Epithelial cell of esophagus (primary cell): ENCODE data around the gene COPG1.
A peak's percentile ranks its signal among the peaks of the same experiment; 100 is the strongest.

Experiments
- DNase-seq: peaks from one replicate; pipeline ENCODE4 v3.0.0; 2010; ENCODE audit warnings: low read depth
- H3K4me3 ChIP-seq: 2 replicates; pipeline ENCODE4 v1.5.1; 2011; ENCODE audit warnings: mild to moderate bottlenecking, low read length, control low read depth
- CTCF ChIP-seq: IDR thresholded peaks from 2 replicates; pipeline ENCODE4 v1.5.1; 2011; ENCODE audit warnings: low read depth, mild to moderate bottlenecking, low read length, control low read depth, inconsistent platforms; ENCODE audit not compliant: insufficient read depth; ENCODE audit errors: missing control alignments

Gene COPG1

DNA sequence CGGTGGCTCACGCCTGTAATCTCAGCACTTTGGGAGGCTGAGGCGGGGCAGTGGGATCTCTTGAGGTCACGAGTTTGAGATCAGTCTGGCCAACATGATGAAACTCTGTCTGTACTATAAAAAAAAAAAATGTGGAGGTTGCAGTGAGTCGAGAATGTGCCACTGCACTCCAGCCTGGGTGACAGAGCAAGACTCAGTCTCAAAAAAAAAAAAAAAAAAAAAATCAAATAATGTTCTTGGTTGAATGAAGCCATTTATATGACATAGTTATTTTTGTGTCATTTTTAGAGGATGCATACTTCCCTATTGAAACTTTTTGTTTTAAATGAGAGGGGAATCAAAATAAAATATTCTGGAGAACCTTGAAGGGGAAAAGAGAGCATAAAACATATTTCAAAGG is 32.3 kb downstream of the COPG1 start:
- no peak for TF ChIP-seq CTCF
- no peak for DNase-seq
- no peak overlapping the region for H3K4me3 ChIP-seq

DNA sequence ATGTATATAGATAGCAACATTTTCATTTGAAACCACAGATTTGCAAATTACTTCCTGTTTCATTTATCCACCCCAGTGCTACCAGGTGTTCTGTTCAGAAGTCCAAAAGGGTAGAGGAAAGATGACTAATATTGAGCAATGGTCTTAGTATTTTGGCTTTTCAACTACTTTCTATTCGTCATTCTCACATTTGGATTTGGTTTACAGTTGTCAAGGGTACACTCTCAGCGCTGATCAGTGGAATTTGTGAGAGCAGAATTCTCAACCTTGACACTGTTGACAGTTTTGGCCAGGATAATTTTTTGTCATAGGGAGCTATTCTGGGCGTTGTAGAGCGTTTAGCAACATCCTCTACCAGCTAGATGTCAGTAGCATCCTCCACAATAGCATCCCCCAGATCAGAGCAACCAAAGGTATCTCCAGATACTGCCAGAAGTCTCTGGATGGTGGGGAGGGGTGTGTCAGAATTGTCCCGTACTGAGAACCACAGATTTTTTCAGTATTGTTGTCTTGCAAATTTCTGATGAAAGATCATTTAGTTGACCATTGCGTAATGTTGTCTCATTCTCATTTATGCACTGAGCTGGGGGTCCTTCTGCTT is 33.4 kb downstream of the COPG1 start:
- H3K4me3 ChIP-seq, result no peak overlapping the region
- peak; percentile 58 for DNase-seq
- TF ChIP-seq CTCF, result no peak

GRCh38 chr3:129286081-129286480 is 36.7 kb downstream of the COPG1 start:
- H3K4me3 ChIP-seq, result no peak overlapping the region
- DNase-seq, result no peak
- TF ChIP-seq CTCF, result no peak

GRCh38 chr3:129288446-129288845 is 39.0 kb downstream of the COPG1 start:
- no peak for DNase-seq
- H3K4me3 ChIP-seq, result no peak overlapping the region
- TF ChIP-seq CTCF, result no peak

DNA sequence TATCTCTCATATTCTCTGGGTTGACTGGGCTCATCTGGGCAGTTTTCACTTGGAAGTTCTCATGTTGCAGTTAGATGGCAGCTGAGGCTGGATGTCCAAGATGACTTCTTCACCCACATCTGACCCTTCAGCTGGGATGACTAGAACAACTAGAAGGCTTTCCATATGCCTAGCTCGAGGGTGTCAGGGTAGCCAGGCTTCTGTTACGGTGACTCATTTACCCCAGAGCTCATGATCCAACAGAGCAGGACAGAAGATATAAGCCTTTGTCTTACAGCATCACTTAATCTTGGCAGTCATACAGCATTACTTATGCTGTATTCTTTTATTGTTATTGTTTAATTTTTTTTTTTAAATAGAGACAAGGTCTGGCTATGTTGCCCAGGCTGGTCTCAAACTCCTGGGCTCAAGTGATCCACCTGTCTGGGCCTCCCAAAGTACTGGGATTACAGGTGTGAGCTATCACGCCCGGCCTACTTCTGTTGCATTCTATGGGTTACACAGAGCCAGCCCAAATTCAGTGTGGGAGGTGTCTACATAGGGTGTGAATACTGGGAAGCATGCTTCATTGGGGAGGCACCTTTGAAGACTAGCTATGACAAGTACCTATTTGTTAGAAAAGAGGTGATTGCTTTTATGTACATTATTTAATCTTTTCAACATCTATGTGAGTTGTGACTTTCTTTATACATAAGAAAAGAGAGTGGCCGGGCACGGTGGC is 40.0 kb downstream of the COPG1 start:
- peak; percentile 51 for DNase-seq
- H3K4me3 ChIP-seq, result no peak overlapping the region
- no peak for TF ChIP-seq CTCF

DNA sequence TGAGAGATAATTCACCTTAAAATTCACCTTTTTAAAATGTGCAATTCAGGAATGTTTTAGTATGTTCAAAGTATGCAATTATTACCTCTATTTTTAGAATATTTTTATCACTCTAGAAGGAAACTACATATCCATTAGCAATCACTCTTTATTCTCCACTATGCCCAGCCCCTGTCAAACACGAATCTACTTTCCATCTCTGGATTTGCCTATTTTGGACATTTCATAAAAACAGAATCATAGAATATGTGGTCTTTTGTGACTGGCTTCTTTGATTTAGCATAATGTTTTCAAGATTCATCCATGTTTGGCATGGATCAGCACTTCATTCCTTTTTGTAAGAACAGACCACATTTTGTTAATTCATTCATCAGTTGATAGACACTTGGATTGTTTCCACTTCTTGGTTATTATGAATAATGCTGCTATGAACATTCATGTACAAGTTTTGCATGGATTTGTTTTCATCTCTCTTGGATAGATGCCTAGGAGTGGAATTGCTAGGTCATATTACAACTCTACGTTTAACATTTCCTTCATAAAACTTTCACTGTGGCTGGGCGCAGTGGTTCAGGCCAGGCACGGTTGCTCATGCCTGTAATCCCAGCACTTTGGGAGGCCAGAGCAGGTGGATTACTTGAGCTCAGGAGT is 42.0 kb downstream of the COPG1 start:
- DNase-seq, result no peak
- no peak for TF ChIP-seq CTCF

More for the DNA sequence above, 42.0 kb downstream of the COPG1 start:
- H3K4me3 ChIP-seq, result no peak overlapping the region
